Measurements from ENCODE around the gene CNGA1.

The CNGA1 gene

GRCh38 chr4:48016141-48017107 lies at the start of gene CNGA1, which contains the start of gene NIPAL1:
Gene CNGA1 (minus strand): TSS chr4:48016681. CDS start chr4:47952689, 63,992 bp downstream.
Gene NIPAL1 (plus strand): TSS chr4:48016772. CDS start chr4:48016840, 68 bp downstream.
- DNase-seq (ENCODE audit: low read depth in 2 of 2) = peak; percentile 58 to 67

GRCh38 chr4:48065587-48066052 lies 49.1 kb upstream of the CNGA1 start:
- DNase-seq (ENCODE audit: low read depth in 2 of 2) = no peak

GRCh38 chr4:48064349-48064748 lies 47.9 kb upstream of the CNGA1 start:
- DNase-seq (ENCODE audit: low read depth in 2 of 2) = no peak

GRCh38 chr4:48058617-48059530 lies 42.4 kb upstream of the CNGA1 start:
- DNase-seq (ENCODE audit: low read depth in 2 of 2) = no peak

GRCh38 chr4:48051078-48051477 lies 34.6 kb upstream of the CNGA1 start:
- no peak for DNase-seq (ENCODE audit: low read depth in 2 of 2)

- no peak for DNase-seq (ENCODE audit: low read depth in 2 of 2)
Measured at GRCh38 chr4:48049483-48049882, 33.0 kb upstream of the CNGA1 start.

GRCh38 chr4:48047896-48048295 lies 31.4 kb upstream of the CNGA1 start:
- no peak for DNase-seq (ENCODE audit: low read depth in 2 of 2)

GRCh38 chr4:48047421-48047844 lies 31.0 kb upstream of the CNGA1 start:
- peak; percentile 64 to 66 for DNase-seq (ENCODE audit: low read depth in 2 of 2)

GRCh38 chr4:48046059-48046458 lies 29.6 kb upstream of the CNGA1 start:
- no peak for DNase-seq (ENCODE audit: low read depth in 2 of 2)

- no peak for DNase-seq (ENCODE audit: low read depth in 2 of 2)
Measured at GRCh38 chr4:48044298-48044697, 27.8 kb upstream of the CNGA1 start.

GRCh38 chr4:48043504-48043903 lies 27.0 kb upstream of the CNGA1 start:
- no peak for DNase-seq (ENCODE audit: low read depth in 2 of 2)

GRCh38 chr4:48042979-48043461 lies 26.5 kb upstream of the CNGA1 start:
- no peak for DNase-seq (ENCODE audit: low read depth in 2 of 2)

- no peak for DNase-seq (ENCODE audit: low read depth in 2 of 2)
Measured at GRCh38 chr4:48041535-48042137, 25.2 kb upstream of the CNGA1 start.

GRCh38 chr4:48039561-48039960 lies 23.1 kb upstream of the CNGA1 start:
- no peak for DNase-seq (ENCODE audit: low read depth in 2 of 2)

- DNase-seq (ENCODE audit: low read depth in 2 of 2) = no peak
Measured at GRCh38 chr4:48038666-48039065, 22.2 kb upstream of the CNGA1 start.

GRCh38 chr4:48037117-48037462 lies 20.6 kb upstream of the CNGA1 start:
- DNase-seq (ENCODE audit: low read depth in 2 of 2) = no peak

- no peak for DNase-seq (ENCODE audit: low read depth in 2 of 2)
Measured at GRCh38 chr4:48035952-48036351, 19.5 kb upstream of the CNGA1 start.

GRCh38 chr4:48033825-48034413 lies 17.4 kb upstream of the CNGA1 start:
- DNase-seq (ENCODE audit: low read depth in 2 of 2) = peak; percentile 49 to 51

- no peak for DNase-seq (ENCODE audit: low read depth in 2 of 2)
Measured at GRCh38 chr4:48033412-48033811, 16.9 kb upstream of the CNGA1 start.

GRCh38 chr4:48032721-48033120 lies 16.2 kb upstream of the CNGA1 start:
- DNase-seq (ENCODE audit: low read depth in 2 of 2) = no peak
